RWPE1 (cell line): ENCODE results near the gene DNAJC4.

Experiments used
- CTCF ChIA-PET: fragments of 350-600 bp; sonication (Branson Sonifier 250); formaldehyde crosslinking; extraction: SDS; loops from one replicate; lab custom pipeline; 2021; lab: Yijun Ruan, JAX
- POLR2A ChIA-PET: fragments of 400-600 bp; formaldehyde crosslinking; extraction: SDS; loops from one replicate; lab custom pipeline; 2020; ENCODE audit warnings: antibody characterized with exemption; ENCODE audit not compliant: low non-redundant PET; lab: Yijun Ruan, JAX
- DNase-seq: peaks from one replicate; pipeline ENCODE4 v3.0.0; 2012; ENCODE audit warnings: low spot score
- H3K27ac ChIP-seq: fragments of 450-650 bp; 2 replicates; pipeline ENCODE4 v1.5.1; 2017
- TF ChIP-seq, protein P1 (sequence below): fragments of 450-650 bp; conservative IDR thresholded peaks from 2 replicates; pipeline ENCODE4 v1.5.1; 2017; ENCODE audit warnings: low read depth, mild to moderate bottlenecking

DNAJC4 gene

GRCh38 chr11:64220798-64221197, 9.6 kb upstream of the DNAJC4 start:
- peak overlapping the region; percentile 7 for H3K27ac ChIP-seq
- ChIA-PET POLR2A (no interaction called here), CTCF (no interaction called here)
- TF ChIP-seq, protein P1, sequence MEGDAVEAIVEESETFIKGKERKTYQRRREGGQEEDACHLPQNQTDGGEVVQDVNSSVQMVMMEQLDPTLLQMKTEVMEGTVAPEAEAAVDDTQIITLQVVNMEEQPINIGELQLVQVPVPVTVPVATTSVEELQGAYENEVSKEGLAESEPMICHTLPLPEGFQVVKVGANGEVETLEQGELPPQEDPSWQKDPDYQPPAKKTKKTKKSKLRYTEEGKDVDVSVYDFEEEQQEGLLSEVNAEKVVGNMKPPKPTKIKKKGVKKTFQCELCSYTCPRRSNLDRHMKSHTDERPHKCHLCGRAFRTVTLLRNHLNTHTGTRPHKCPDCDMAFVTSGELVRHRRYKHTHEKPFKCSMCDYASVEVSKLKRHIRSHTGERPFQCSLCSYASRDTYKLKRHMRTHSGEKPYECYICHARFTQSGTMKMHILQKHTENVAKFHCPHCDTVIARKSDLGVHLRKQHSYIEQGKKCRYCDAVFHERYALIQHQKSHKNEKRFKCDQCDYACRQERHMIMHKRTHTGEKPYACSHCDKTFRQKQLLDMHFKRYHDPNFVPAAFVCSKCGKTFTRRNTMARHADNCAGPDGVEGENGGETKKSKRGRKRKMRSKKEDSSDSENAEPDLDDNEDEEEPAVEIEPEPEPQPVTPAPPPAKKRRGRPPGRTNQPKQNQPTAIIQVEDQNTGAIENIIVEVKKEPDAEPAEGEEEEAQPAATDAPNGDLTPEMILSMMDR: no peak
- DNase-seq: no peak

DNA sequence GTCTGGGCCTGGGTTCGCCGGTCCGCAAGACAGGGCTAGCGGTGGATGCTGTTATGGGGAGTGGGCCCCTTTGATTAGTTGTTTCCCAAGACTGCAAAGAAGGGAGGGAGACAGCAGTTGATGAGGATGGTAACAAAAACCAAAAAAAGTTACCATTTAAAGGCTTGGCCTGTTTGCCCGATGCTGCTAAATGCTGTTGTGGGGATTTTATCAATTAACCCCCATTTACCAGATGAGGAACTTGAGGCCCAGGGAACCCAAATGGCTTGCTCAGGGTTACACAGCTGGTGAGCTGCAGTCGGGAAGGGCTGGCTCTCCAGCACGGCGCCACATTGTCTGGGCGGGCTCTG, 7.7 kb upstream of the DNAJC4 start:
- peak overlapping the region; percentile 98 for H3K27ac ChIP-seq
- CTCF ChIA-PET: no interaction called here
- DNase-seq: no peak
- TF ChIP-seq, protein P1: no peak
- POLR2A ChIA-PET: no interaction called here

DNA sequence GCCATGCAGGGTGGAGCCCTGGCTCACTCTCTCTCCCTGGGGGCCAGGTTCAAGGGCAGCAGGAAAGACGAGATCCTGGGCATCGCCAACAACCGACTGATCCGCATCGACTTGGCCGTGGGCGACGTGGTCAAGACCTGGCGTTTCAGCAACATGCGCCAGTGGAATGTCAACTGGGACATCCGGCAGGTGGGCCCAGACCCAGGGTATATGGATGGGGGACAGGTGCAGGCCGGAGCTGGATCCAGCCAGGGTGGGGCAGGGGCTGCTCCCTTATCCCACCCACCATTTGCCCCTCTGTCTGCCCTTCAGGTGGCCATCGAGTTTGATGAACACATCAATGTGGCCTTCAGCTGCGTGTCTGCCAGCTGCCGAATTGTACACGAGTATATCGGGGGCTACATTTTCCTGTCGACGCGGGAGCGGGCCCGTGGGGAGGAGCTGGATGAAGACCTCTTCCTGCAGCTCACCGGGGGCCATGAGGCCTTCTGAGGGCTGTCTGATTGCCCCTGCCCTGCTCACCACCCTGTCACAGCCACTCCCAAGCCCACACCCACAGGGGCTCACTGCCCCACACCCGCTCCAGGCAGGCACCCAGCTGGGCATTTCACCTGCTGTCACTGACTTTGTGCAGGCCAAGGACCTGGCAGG, 7.2 kb upstream of the DNAJC4 start:
- no peak for DNase-seq
- CTCF ChIA-PET: interaction anchor here (0.6 to 0.7 kb wide), 2 partner anchors 112 to 221 kb away, joined by 3 to 5 read pairs; no protein-coding TSS in a partner anchor
- POLR2A ChIA-PET: interaction anchor here (0.6 to 1.2 kb wide), 3 partner anchors 18 to 22 kb away, joined by 3 read pairs; no protein-coding TSS in a partner anchor
- peak overlapping the region; percentile 98 for H3K27ac ChIP-seq
- TF ChIP-seq, protein P1: no peak

DNA sequence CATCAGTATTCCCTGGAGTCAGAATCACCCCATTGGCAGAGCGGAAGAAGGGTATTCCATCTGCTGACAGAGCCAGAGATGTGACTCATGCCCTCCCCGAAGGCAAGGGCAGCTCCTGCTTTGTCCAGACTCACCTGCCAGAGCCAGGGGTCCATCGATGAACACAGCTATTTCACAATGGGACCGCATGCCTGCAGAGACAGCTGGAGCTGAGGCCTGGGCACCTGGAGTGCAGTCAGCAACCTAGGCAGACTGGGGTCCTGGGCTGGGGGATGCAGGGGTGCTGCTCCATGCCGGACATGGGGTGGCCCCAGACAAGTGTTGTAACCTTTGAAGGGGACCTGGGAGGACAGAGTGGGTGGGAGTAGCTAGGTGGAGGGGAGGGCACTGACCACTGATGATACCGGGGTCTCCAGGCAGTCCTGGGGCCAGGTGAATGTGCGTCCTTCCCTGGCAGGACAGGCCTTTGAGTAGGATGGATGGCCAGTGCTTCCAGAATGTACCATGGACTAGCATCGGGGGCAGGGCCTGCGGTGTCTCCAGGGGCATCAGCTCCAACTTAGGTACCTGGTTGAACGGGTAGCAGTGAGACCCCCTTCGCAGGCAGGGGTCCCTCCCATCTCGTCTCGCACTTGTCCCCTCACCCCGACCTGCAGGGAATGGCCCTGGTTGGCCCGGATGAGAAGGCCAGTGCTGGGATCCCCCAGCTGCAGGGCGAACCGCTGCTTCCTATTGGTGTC, 6.0 kb upstream of the DNAJC4 start:
- peak; percentile 71 for DNase-seq
- TF ChIP-seq, protein P1: no peak
- H3K27ac ChIP-seq: peak overlapping the region; percentile 98
- ChIA-PET CTCF (interaction anchor here (1.2 kb wide), 2 partner anchors 20 to 77 kb away, joined by 3 to 4 read pairs; no protein-coding TSS in a partner anchor), POLR2A (interaction anchor here (0.7 to 1.2 kb wide), 2 partner anchors 10 to 21 kb away, joined by 3 read pairs; no protein-coding TSS in a partner anchor)

- peak overlapping the region; percentile 98 for H3K27ac ChIP-seq
- TF ChIP-seq, protein P1: no peak
- DNase-seq: no peak
- ChIA-PET CTCF (interaction anchor here (0.6 to 1.2 kb wide), 9 partner anchors 11 to 441 kb away, joined by 3 to 5 read pairs (median 3); no protein-coding TSS in a partner anchor), POLR2A (no interaction called here)
Measured at GRCh38 chr11:64224891-64225607, 5.3 kb upstream of the DNAJC4 start.
